EL (cell line): ENCODE data around the gene CAPZB.

Source experiments
- DNase-seq: peaks from one replicate; pipeline ENCODE4 v3.0.0-alpha.2; 2016

CAPZB gene

GRCh38 chr1:19404748-19405147, 80.6 kb downstream of the CAPZB start:
- DNase-seq, result no peak

GRCh38 chr1:19403256-19403655, 82.1 kb downstream of the CAPZB start:
- DNase-seq, result no peak

DNA sequence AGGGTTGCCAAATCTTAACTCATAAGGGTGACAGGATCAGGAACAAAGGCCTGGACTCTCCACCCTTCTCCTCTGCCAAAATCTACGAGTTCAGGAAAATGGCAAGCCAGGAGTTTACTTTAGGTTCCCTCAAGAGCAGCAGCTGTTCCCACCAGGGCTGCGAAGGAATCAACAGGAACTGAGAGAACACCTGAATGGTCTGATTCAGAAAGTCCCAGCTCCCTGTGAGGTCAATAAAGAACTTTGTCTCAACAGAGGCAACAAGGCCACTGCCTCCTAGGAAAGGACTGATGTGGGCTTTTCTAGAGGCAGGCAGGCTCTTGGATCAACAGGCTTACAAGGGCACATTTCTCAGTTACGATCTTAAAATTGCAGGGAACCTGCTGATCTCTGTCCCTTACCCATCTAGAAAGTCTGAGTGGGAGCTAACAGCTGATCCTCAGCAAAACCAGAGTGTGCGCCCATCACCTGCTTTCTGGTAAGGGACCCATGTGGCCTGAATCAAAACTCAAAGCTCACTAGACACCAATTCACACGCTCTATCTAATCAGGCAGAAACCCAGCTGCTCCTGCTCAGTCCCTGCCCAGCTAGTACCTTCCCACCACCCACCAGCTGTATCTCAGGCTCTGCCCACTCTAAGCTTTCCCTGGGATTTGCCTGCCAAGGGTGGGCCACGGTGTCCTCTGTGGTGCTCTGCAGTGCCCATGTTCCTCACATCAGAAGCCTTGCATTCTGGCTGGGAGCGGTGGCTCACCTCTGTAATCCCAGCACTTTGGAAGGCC, 83.1 kb downstream of the CAPZB start:
- DNase-seq, result no peak

GRCh38 chr1:19401535-19401889, 83.8 kb downstream of the CAPZB start:
- DNase-seq, result no peak

DNA sequence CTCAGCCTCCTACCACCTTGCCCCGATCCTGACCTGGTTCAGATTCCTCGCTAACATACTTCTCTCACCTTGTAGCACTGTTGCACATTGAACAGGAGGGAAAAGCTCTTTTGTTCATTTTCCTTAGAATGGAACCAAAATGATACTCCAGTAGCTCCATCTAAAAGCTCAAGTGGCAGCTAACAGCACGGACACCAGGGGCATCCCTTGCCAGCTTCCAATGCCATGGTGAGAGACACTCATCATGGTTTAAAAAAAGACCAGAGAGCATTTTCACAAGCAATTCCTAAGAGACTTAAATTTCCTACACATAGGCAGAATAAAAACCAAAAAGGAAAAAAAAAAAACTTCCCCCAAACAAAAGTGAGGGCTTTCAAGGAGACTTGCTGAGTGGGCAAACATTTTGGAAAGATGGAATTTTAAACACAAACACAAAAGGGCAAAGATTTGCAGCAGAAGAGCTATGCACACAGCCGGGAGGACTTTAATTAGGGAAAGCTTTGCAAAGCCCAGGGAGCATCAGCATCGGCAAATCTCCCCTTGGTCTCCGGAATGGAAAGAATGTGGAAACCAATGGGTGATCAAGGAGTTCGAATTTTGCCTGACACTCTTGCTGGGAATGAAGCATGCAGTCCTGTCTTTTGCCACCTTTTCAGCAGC, 84.3 kb downstream of the CAPZB start:
- no peak for DNase-seq

- no peak for DNase-seq
Observed at GRCh38 chr1:19400192-19400611, 85.1 kb downstream of the CAPZB start.

DNA sequence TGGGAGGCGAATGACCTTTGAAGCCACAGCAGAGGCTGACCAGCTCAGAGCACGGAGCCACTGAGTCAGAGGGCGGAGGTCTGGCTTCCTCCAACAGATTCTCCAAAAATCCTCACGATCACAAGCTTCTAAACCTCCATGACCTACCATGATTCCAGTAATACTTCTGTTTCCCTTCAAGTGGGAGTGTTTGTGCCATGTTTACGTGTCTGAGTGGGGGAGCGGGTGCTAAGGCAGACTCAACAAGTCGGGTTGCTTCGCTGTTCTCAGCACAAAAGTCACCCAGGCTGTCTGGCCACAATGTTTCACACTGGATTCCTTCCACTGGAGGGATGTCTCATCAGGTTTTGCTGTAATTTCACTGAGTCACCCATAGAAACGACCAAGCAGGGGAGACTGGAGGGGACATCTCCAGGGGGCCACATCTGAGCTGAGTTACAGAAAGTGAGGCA, 87.0 kb downstream of the CAPZB start:
- DNase-seq, result peak; percentile 97

GRCh38 chr1:19397217-19397945, 88.0 kb downstream of the CAPZB start:
- DNase-seq, result peak; percentile 49

- no peak for DNase-seq
Observed at GRCh38 chr1:19396280-19396679, 89.1 kb downstream of the CAPZB start.

- DNase-seq, result peak; percentile 89
Observed at GRCh38 chr1:19395678-19396192, 89.6 kb downstream of the CAPZB start.

GRCh38 chr1:19393046-19393445, 92.3 kb downstream of the CAPZB start:
- DNase-seq, result no peak

GRCh38 chr1:19392221-19392620, 93.1 kb downstream of the CAPZB start:
- no peak for DNase-seq

- no peak for DNase-seq
Observed at GRCh38 chr1:19391596-19391981, 93.8 kb downstream of the CAPZB start.

DNA sequence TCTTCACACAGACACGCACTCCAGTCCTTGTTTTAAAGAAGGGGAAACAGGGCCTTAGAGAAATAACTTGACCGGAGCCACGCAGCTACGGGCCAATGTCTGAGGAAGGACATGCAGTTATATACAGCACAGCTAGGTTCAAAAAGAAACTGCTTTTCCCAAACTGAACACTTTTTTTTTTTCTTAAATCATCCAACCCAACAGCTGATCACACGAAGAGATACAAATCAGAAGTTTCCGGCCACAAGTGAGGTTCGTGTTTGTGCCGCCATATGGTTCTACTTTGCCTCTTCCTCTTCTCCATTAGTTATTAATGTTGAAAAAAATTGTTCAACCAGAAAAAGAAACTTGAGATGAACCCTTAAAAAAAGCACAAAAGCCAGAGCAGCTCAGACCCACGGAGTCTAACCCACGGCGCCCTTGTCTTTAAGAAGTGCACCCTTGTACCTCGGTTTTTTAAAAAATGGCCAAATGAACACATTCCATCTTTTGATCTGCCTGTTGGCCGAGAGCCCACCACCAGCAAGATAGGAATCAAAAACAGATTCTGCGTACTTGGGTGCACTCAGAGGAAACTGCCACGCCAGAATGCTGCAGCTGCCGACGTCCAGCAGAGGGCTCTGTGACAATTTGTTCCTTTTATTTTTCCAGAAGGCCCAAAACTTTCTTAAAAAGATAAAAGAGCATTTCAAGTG, 94.3 kb downstream of the CAPZB start:
- peak; percentile 82 for DNase-seq

DNA sequence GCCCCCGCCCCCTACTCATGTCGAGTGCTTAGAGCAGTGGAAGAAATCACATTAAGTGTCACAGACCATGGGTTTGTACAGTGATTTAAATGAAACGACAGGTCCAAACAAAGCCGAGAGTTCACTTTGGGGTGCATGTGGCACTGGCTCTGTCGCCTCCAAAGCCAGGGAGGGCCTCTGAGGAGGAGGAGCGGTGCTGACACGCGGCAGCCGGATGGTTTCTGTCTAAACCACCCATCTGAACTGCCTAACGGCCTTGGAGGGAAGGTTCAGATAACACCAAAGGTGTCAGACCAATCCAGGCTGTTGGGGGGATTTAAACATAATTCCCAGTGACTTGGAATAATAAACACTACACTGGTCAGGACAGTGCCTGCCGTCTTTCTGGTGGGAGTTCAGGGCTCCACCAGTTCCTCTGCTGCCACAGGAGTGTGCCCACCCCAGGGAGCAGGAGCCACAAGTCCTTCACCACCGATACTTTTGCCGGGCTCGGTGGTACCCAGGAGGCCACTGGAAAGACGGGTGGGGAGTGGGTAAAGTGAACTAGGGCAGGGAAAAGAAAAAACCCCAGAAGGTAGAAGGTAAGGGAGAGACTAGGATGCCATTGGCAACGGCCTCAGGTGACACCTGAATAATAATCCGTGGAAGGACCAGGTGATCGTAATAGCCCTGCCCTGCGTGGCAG, 95.0 kb downstream of the CAPZB start:
- DNase-seq, result no peak

DNA sequence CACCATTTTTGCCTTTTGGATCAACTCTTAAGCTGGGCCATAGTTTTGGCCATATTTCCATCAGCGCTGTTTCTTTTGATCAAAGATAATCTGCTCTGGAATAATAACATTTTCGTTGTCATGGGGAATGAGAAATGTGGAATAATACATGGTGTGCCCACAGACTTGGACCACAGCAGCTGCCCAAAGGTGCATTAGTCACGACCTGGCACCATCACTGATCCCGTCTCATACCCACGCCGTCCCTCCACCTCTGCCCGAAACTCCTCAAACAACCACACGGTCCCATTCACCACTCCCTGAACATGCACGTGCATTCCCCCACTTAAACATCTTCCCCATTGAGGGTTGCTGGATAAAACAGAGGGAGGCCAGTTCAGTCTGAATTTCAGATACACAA, 96.4 kb downstream of the CAPZB start:
- DNase-seq, result no peak

DNA sequence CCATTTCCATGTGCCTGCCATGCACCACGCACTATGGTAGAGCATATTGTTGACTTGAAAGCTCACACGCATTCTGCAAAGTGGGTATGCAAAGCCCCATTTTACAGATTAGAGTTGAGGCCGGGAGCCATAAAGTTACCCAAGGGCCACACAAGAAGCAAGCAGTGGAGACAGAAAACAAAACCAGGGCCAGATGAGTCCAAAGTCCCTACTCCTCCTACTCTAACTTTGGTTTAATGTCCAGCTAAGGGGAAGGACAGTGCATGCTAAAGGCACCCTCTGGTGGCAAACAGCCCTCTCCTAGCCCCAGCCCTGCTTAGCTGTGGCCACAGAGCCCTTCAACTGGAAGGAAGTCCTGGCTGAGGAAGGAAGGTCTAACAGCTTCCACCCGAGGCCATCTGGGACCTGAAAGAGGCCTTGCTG, 98.3 kb downstream of the CAPZB start:
- no peak for DNase-seq

- DNase-seq, result peak; percentile 47
Observed at GRCh38 chr1:19385869-19386591, 99.3 kb downstream of the CAPZB start.

GRCh38 chr1:19385221-19385620, 100.1 kb downstream of the CAPZB start:
- no peak for DNase-seq

GRCh38 chr1:19384772-19385187, 100.6 kb downstream of the CAPZB start:
- DNase-seq, result no peak

- peak; percentile 66 for DNase-seq
Observed at GRCh38 chr1:19384113-19384512, 101.2 kb downstream of the CAPZB start.

GRCh38 chr1:19382222-19382621, 103.1 kb downstream of the CAPZB start:
- DNase-seq, result no peak
